Panc1 (cell line): Measurements from ENCODE around the gene TROAP. TPM values are rescaled to one million over a fixed set of nuclear protein-coding genes. Genes with fewer than 3 reads are reported as not detected.

ENCODE experiments used
- ATAC-seq: fragments of 200-7000 bp; cut with Tn5 transposase; 2 replicates; pipeline ENCODE4 v1.9.1; 2020; ENCODE audit warnings: mild to moderate bottlenecking, moderate library complexity
- BruUV-seq: library from RNA; stranded (reverse); fragments of 400-500 nt; replicated peaks from 2 replicates; lab custom pipeline; 2021; lab: Mats Ljungman, UMichigan
- CTCF ChIA-PET: fragments of 300-600 bp; sonication (Branson Sonifier 250); formaldehyde crosslinking; loops from one replicate; lab custom pipeline; 2022; ENCODE audit warnings: antibody characterized with exemption; lab: Charles Lee
- POLR2A ChIA-PET: fragments of 300-600 bp; sonication (Branson Sonifier 250); formaldehyde crosslinking; loops from one replicate; lab custom pipeline; 2022; ENCODE audit warnings: antibody characterized with exemption; lab: Charles Lee
- DNase-seq: peaks from one replicate; pipeline ENCODE4 v3.0.0-alpha.2; 2010; ENCODE audit warnings: low read depth, low spot score
- H3K27ac ChIP-seq: 2 replicates; pipeline ENCODE4 v1.5.1; 2011; ENCODE audit warnings: mild to moderate bottlenecking, low read length, inconsistent platforms
- H3K27me3 ChIP-seq: fragments of 200-500 bp; sonication (Bioruptor generic); 2 replicates; pipeline ENCODE4 v1.6.0; 2014; ENCODE audit warnings: low read length, inconsistent platforms; ENCODE audit not compliant: control insufficient read depth, insufficient read depth
- H3K36me3 ChIP-seq: fragments of 200-500 bp; sonication (Bioruptor generic); 2 replicates; pipeline ENCODE4 v1.5.1; 2014; ENCODE audit warnings: inconsistent platforms, mild to moderate bottlenecking, low read length, moderate library complexity; ENCODE audit not compliant: control insufficient read depth, insufficient read depth
- H3K4me1 ChIP-seq: 2 replicates; pipeline ENCODE4 v1.5.1; 2011; ENCODE audit warnings: inconsistent platforms, mild to moderate bottlenecking, low read length, moderate library complexity; ENCODE audit not compliant: control insufficient read depth, insufficient read depth
- H3K4me3 ChIP-seq, 2 experiments: 2 replicates each; pipeline ENCODE4 v1.5.1; 2011 to 2012; ENCODE audit warnings: low read depth in 2 of 2, low read length in 2 of 2, mild to moderate bottlenecking in 2 of 2, inconsistent platforms in 1 of 2, moderate library complexity in 1 of 2
- H3K9me3 ChIP-seq: fragments of 200-500 bp; sonication (Bioruptor generic); 2 replicates; pipeline ENCODE4 v1.5.1; 2014; ENCODE audit warnings: low read depth, mild to moderate bottlenecking, inconsistent platforms, low read length, moderate library complexity; ENCODE audit not compliant: control insufficient read depth, insufficient read depth
- CTCF ChIP-seq: fragments of 450-650 bp; IDR thresholded peaks from 2 replicates; pipeline ENCODE4 v1.5.1; 2017; ENCODE audit warnings: mild to moderate bottlenecking
- POLR2AphosphoS5 ChIP-seq: IDR thresholded peaks from 2 replicates; pipeline ENCODE4 v1.6.1; 2012; ENCODE audit warnings: mild to moderate bottlenecking, low read depth, low read length, moderate library complexity
- REST ChIP-seq, 2 experiments: IDR thresholded peaks; 2 replicates each; pipeline ENCODE4 v1.6.1; 2011 to 2012; ENCODE audit warnings: low read depth in 2 of 2, control low read depth in 1 of 2, low read length in 1 of 2, mild to moderate bottlenecking in 1 of 2, moderate library complexity in 1 of 2; ENCODE audit not compliant: insufficient read depth in 1 of 2
- SIN3A ChIP-seq: IDR thresholded peaks from 2 replicates; pipeline ENCODE4 v1.6.1; 2012; ENCODE audit warnings: low read depth, mild to moderate bottlenecking, low read length, moderate library complexity, borderline replicate concordance; ENCODE audit not compliant: insufficient read depth
- TCF7L2 ChIP-seq: IDR thresholded peaks from 2 replicates; pipeline ENCODE4 v1.6.1; 2011; ENCODE audit warnings: mild to moderate bottlenecking, low read depth, low read length, inconsistent platforms
- in situ Hi-C: cut with HindIII; loops from 2 replicates; pipeline ENCODE4 v1.10.0; 2016; ENCODE audit warnings: low sequenced_read_pairs, low pct_unique_long_range_greater_than_20kb
- intact Hi-C: fragments of 100-400 bp; cut with micrococcal nuclease; formaldehyde crosslinking; loops from one replicate; pipeline ENCODE4 v1.10.0; 2022; ENCODE audit not compliant: unreplicated experiment
- total RNA-seq: library from RNA; stranded (reverse); gene quantifications from one replicate; pipeline ENCODE4 v1.2.1, GENCODE V29; 2021; ENCODE audit not compliant: unreplicated experiment

TROAP gene
- total RNA-seq, 1 experiment from 2014 or later = 50.0 TPM

- no TSS peak for BruUV-seq
- TF ChIP-seq SIN3A (no peak), REST (IDR thresholded peaks at IDR 0.05; ENCODE audit: insufficient read depth in 1 of 2, low read depth in 2 of 2, low read length in 1 of 2) (no peak), CTCF (no peak), TCF7L2 (no peak), POLR2AphosphoS5 (no peak)
- no peak overlapping the region for H3K27ac ChIP-seq
- in situ Hi-C loops = no loop called here
- H3K4me1 ChIP-seq = peaks cover under 1% of the 10 kb centered on the region; the same call in 1 of the 2 replicates
- H3K4me3 ChIP-seq = no peak overlapping the region
- DNase-seq (no peak), ATAC-seq (no peak; the same call in 1 of the 2 replicates)
- ChIA-PET POLR2A (no interaction called here), CTCF (interaction anchor here (0.5 to 2.4 kb wide), 10 partner anchors 8 to 225 kb away, joined by 3 to 20 read pairs (median 5); partner anchors contain the start of genes C1QL4 and DNAJC22)
- H3K36me3 ChIP-seq = no peaks in the 10 kb centered on the region
- H3K9me3 ChIP-seq = no peaks in the 10 kb centered on the region
- intact Hi-C loops = loop anchor here (5.0 kb wide), 1 partner anchor 48 kb away; the partner anchor contains the start of gene C1QL4
- no peaks in the 10 kb centered on the region for H3K27me3 ChIP-seq
Measured at GRCh38 chr12:49288922-49289555, 34.0 kb upstream of the TROAP start.

GRCh38 chr12:49292729-49293055, 30.4 kb upstream of the TROAP start:
- TF ChIP-seq POLR2AphosphoS5 = no peak
- no peak for TF ChIP-seq TCF7L2
- TF ChIP-seq CTCF = no peak
- no peak for TF ChIP-seq REST (IDR thresholded peaks at IDR 0.05; ENCODE audit: insufficient read depth in 1 of 2, low read depth in 2 of 2, low read length in 1 of 2)
- no peak for TF ChIP-seq SIN3A
- Histone ChIP-seq H3K4me3 (no peak overlapping the region), H3K27ac (no peak overlapping the region), H3K4me1 (peaks cover 7% of the 10 kb centered on the region), H3K36me3 (no peaks in the 10 kb centered on the region), H3K9me3 (no peaks in the 10 kb centered on the region), H3K27me3 (no peaks in the 10 kb centered on the region)
- ChIA-PET CTCF (interaction anchor here (1.1 to 1.3 kb wide), 2 partner anchors 49 to 55 kb away, joined by 3 to 4 read pairs; no protein-coding TSS in a partner anchor), POLR2A (no interaction called here)
- in situ Hi-C loops = no loop called here
- DNase-seq = no peak
- no peak for ATAC-seq
- intact Hi-C loops = no loop called here
- no TSS peak for BruUV-seq
